ENCODE measurements around the gene NOL8. TPM values are rescaled to one million over a fixed set of nuclear protein-coding genes. Genes with fewer than 3 reads are reported as not detected.

Gene NOL8
- total and polyA plus RNA-seq, 4 donors: 5.3 to 21.2 (median 12.8) TPM

GRCh38 chr9:92257327-92257726, 67.8 kb downstream of the NOL8 start:
- no peaks in the 10 kb centered on the region for H3K4me1 ChIP-seq (ENCODE audit: control insufficient read depth in 4 of 4, insufficient read depth in 4 of 4, low read length in 3 of 4)
- peaks cover 16 to 91% (median 63%) of the 10 kb centered on the region in 4 donors for H3K36me3 ChIP-seq (ENCODE audit: control insufficient read depth in 4 of 4, insufficient read depth in 3 of 4, low read depth in 1 of 4, low read length in 3 of 4)
- no peak overlapping the region for H3K27ac ChIP-seq (ENCODE audit: low read depth in 1 of 2, low read length in 2 of 2)
- TF ChIP-seq TAF1 (conservative IDR thresholded peaks at IDR 0.05): no peak
- TF ChIP-seq FOXA2 (IDR thresholded peaks at IDR 0.05): no peak
- TF ChIP-seq GABPA (IDR thresholded peaks at IDR 0.05 in 1 of 2, conservative IDR thresholded peaks at IDR 0.05 in 1 of 2): no peak
- TF ChIP-seq NR2F2 (IDR thresholded peaks at IDR 0.05): no peak
- TF ChIP-seq EGR1 (IDR thresholded peaks at IDR 0.05; ENCODE audit: low read depth in 2 of 2): no peak
- TF ChIP-seq CTCF (IDR thresholded peaks at IDR 0.05; ENCODE audit: low read depth, low read length, missing input control): no peak
- no peak for TF ChIP-seq JUND (IDR thresholded peaks at IDR 0.05)
- TF ChIP-seq SP1 (IDR thresholded peaks at IDR 0.05): no peak
- no peaks in the 10 kb centered on the region for H3K9me3 ChIP-seq (ENCODE audit: control insufficient read depth in 4 of 4, low read length in 3 of 4)
- 96% methylated on average over 2 of the region's 2 CpGs for WGBS
- no peak overlapping the region for H3K9ac ChIP-seq (ENCODE audit: low read depth in 1 of 2, low read length in 2 of 2)
- H3K27me3 ChIP-seq (ENCODE audit: control insufficient read depth in 4 of 4, insufficient read depth in 4 of 4, low read length in 3 of 4): no peaks in the 10 kb centered on the region
- no peak overlapping the region for H3K4me3 ChIP-seq (ENCODE audit: low read depth in 1 of 3, low read length in 3 of 3)
- DNase-seq (ENCODE audit: low spot score): no peak

- H3K27me3 ChIP-seq (ENCODE audit: control insufficient read depth in 4 of 4, insufficient read depth in 4 of 4, low read length in 3 of 4): no peaks in the 10 kb centered on the region
- no peaks in the 10 kb centered on the region for H3K4me1 ChIP-seq (ENCODE audit: control insufficient read depth in 4 of 4, insufficient read depth in 4 of 4, low read length in 3 of 4)
- 89% methylated on average over 19 of the region's 19 CpGs for WGBS
- peaks cover 15 to 95% (median 76%) of the 10 kb centered on the region in 4 donors for H3K36me3 ChIP-seq (ENCODE audit: control insufficient read depth in 4 of 4, insufficient read depth in 3 of 4, low read depth in 1 of 4, low read length in 3 of 4)
- no peak overlapping the region for H3K9ac ChIP-seq (ENCODE audit: low read depth in 1 of 2, low read length in 2 of 2)
- no peak overlapping the region for H3K27ac ChIP-seq (ENCODE audit: low read depth in 1 of 2, low read length in 2 of 2)
- DNase-seq (ENCODE audit: low spot score): no peak
- H3K9me3 ChIP-seq (ENCODE audit: control insufficient read depth in 4 of 4, low read length in 3 of 4): no peaks in the 10 kb centered on the region
- no peak for TF ChIP-seq RXRA (IDR thresholded peaks at IDR 0.05)
- no peak for TF ChIP-seq FOXA1 (IDR thresholded peaks at IDR 0.05)
- no peak for TF ChIP-seq NR2F2 (IDR thresholded peaks at IDR 0.05)
- no peak for TF ChIP-seq SP1 (IDR thresholded peaks at IDR 0.05)
- no peak for TF ChIP-seq RAD21 (IDR thresholded peaks at IDR 0.05)
- no peak for TF ChIP-seq CTCF (IDR thresholded peaks at IDR 0.05; ENCODE audit: low read depth, low read length, missing input control)
- no peak for TF ChIP-seq FOXA2 (IDR thresholded peaks at IDR 0.05)
- TF ChIP-seq ZBTB33 (IDR thresholded peaks at IDR 0.05): no peak
- no peak for TF ChIP-seq REST (IDR thresholded peaks at IDR 0.05)
- TF ChIP-seq MAX (IDR thresholded peaks at IDR 0.05): no peak
- TF ChIP-seq TAF1 (conservative IDR thresholded peaks at IDR 0.05): no peak
- H3K4me3 ChIP-seq (ENCODE audit: low read depth in 1 of 3, low read length in 3 of 3): no peak overlapping the region
These were observed 70.5 kb downstream of the NOL8 start for GRCh38 chr9:92254381-92255337.

Data from liver (tissue), 9 donors.